Mucosa of descending colon (tissue), 3 donors: ENCODE data around the gene ADAM10. TPM values are rescaled to one million over a fixed set of nuclear protein-coding genes. Genes with fewer than 3 reads are reported as not detected.

Experiments
- ATAC-seq: fragments of 200-7000 bp; cut with Tn5 transposase; one replicate; pipeline ENCODE4 v1.9.1; 2020; ENCODE audit warnings: mild to moderate bottlenecking, moderate library complexity
- DNase-seq, 3 donors: peaks; one replicate each; pipeline ENCODE4 v3.0.0-alpha.2; 2020
- H3K36me3 ChIP-seq: fragments of 200-600 bp; one replicate; pipeline ENCODE4 v1.8.0; 2021; ENCODE audit warnings: low read depth, mild to moderate bottlenecking
- H3K4me1 ChIP-seq: fragments of 200-600 bp; one replicate; pipeline ENCODE4 v1.8.0; 2021; ENCODE audit warnings: low read depth, mild to moderate bottlenecking
- H3K4me3 ChIP-seq: fragments of 200-600 bp; one replicate; pipeline ENCODE4 v1.8.0; 2021; ENCODE audit warnings: mild to moderate bottlenecking
- H3K9me3 ChIP-seq: fragments of 200-600 bp; one replicate; pipeline ENCODE4 v1.8.0; 2021; ENCODE audit warnings: mild to moderate bottlenecking
- intact Hi-C, 2 donors: fragments of 100-400 bp; cut with DNase I in 1 of 2; cut with micrococcal nuclease in 1 of 2; formaldehyde crosslinking; loops; one replicate each; pipeline versions ENCODE4 v1.11.0 to v1.11.1; 2022; cut with DNase I, micrococcal nuclease
- total RNA-seq, 3 donors: library from RNA; stranded (reverse); fragmentation: NEBNext Ultra II Directional in 2 of 3; extraction: Animal tissue kit (Norgen Biotek cat#: 25700) in 2 of 3; gene quantifications; one replicate each; pipeline versions ENCODE4 v1.2.1 to v1.2.4, GENCODE V29; 2021 to 2023
- TF ChIP-seq, protein P1 (sequence below): fragments of 200-600 bp; IDR thresholded peaks from one replicate; pipeline ENCODE4 v1.8.0; 2022; ENCODE audit warnings: antibody characterized with exemption, mild to moderate bottlenecking
- donor health status: DM: no; HTN: no; CAD: no; lungs with moderate emphysema.
- donor health status: DM: no; HTN: no; CAD: no.
- donor health status: DM: no; HTN: yes; CAD: no.

The ADAM10 gene
- total RNA-seq, 3 donors from 2014 or later: 109 to 178 (median 143) TPM

DNA sequence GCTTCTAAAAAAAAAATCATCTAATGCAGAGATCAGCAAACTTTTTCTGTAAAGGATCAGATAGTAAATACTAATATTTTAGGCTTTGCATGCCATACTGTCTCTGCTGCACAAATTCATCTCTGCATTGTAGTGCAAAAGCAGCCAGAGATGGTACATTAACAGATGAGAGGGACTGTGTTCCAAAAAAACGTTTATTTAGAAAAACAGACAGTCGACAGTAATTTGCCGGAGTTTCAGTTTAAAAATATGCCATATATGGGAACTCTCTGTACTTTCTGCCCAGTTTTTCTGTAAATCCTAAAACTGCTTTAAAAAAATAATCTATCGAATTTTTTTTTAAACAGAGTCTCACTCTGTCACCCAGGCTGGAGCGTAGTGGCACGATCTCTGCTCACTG, 35.8 kb upstream of the ADAM10 start:
- DNase-seq (no peak), ATAC-seq (no peak)
- TF ChIP-seq, protein P1, sequence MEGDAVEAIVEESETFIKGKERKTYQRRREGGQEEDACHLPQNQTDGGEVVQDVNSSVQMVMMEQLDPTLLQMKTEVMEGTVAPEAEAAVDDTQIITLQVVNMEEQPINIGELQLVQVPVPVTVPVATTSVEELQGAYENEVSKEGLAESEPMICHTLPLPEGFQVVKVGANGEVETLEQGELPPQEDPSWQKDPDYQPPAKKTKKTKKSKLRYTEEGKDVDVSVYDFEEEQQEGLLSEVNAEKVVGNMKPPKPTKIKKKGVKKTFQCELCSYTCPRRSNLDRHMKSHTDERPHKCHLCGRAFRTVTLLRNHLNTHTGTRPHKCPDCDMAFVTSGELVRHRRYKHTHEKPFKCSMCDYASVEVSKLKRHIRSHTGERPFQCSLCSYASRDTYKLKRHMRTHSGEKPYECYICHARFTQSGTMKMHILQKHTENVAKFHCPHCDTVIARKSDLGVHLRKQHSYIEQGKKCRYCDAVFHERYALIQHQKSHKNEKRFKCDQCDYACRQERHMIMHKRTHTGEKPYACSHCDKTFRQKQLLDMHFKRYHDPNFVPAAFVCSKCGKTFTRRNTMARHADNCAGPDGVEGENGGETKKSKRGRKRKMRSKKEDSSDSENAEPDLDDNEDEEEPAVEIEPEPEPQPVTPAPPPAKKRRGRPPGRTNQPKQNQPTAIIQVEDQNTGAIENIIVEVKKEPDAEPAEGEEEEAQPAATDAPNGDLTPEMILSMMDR: no peak
- intact Hi-C loops: no loop called here
- Histone ChIP-seq H3K9me3 (no peaks in the 10 kb centered on the region), H3K36me3 (no peaks in the 10 kb centered on the region), H3K4me3 (no peak overlapping the region), H3K4me1 (no peaks in the 10 kb centered on the region)

DNA sequence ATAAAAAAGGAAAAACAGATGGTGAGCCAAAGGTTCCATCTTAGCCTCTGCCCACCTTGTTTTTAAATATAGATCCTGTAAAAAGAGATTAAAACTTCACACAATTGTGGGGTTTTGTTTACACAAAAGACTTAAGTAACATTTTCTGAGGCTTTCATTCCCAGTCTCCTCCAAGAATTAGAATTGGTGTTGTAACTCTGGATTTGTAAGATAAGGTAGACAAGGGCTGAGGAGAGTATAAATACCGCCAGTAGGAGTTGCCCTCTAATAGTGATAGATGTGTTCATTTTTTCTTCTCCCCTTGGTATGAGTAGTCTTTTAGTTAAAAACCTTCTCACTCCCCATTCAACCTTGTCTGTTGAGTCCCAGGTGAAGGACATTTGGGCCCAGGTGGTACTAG, 30.0 kb upstream of the ADAM10 start:
- Histone ChIP-seq H3K4me1 (peaks cover 4% of the 10 kb centered on the region), H3K36me3 (no peaks in the 10 kb centered on the region), H3K4me3 (no peak overlapping the region), H3K9me3 (no peaks in the 10 kb centered on the region)
- TF ChIP-seq, protein P1: no peak
- DNase-seq: no peak
- no peak for ATAC-seq
- intact Hi-C loops: no loop called here

DNA sequence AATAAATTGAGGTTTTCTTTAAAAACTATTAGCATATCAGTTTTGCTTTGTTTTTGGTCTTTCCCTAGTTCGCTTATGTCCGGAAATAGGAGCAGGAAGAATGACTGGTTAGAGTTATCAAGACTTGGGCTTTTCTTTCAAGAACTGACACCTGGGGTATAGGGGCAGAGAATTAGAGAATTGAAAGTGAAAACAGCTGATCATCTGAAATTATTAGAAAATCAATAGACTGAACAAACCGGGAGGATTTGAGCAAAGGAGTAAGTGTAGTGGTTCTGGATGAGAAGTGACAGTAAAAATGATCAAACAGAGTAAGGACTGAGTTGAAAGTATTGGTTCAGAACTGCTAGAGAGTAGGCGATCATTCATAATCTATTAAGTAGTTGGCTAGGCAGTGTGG, 27.6 kb upstream of the ADAM10 start:
- ATAC-seq (no peak), DNase-seq (no peak)
- H3K4me3 ChIP-seq: no peak overlapping the region
- H3K9me3 ChIP-seq: no peaks in the 10 kb centered on the region
- TF ChIP-seq, protein P1: no peak
- no peaks in the 10 kb centered on the region for H3K36me3 ChIP-seq
- intact Hi-C loops: no loop called here
- peaks cover 17% of the 10 kb centered on the region for H3K4me1 ChIP-seq

DNA sequence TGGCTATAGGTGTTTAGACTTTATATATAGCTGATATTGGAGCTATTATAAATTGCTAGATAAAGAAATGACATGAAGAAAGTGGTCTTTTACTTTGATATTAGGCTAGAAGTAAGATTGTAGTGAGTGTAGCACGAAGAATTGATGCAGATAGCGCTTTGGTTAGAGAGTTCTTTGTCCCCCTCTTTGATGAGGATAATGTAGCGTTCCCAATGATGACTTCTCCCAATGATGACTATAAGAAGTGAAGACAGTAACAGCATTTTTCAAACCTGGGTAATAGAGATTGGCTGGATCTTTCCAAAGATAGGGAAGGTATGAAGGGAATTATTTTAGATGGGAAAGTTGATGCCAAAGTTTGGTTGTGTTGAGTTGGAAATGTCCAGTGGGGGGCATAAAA, 25.9 kb upstream of the ADAM10 start:
- TF ChIP-seq, protein P1: no peak
- Histone ChIP-seq H3K36me3 (no peaks in the 10 kb centered on the region), H3K4me3 (no peak overlapping the region), H3K4me1 (peaks cover 17% of the 10 kb centered on the region), H3K9me3 (no peaks in the 10 kb centered on the region)
- ATAC-seq (no peak), DNase-seq (no peak)
- intact Hi-C loops: no loop called here

DNA sequence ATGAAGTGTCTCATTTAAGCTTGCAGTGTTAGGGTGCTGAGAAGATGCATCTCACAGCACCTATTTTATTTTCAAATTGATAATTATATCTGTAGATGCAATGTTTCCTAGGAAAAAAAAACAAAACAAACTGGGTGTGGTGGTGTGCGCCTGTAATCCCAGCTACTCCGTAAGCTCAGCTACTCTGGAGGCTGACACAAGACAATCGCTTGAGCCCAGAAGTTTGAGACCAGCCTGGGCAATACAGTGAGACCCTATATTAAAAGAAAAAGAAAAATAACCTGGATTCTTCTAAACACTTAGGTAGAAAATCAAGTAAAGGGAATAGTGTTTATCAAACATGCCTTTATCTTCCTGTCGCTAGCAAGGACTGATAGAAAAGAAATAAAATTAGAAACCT, 23.5 kb upstream of the ADAM10 start:
- H3K4me3 ChIP-seq: no peak overlapping the region
- intact Hi-C loops: no loop called here

More for the DNA sequence above, 23.5 kb upstream of the ADAM10 start:
- no peaks in the 10 kb centered on the region for H3K36me3 ChIP-seq
- peaks cover 24% of the 10 kb centered on the region for H3K4me1 ChIP-seq
- DNase-seq (no peak), ATAC-seq (no peak)
- TF ChIP-seq, protein P1: no peak
- H3K9me3 ChIP-seq: no peaks in the 10 kb centered on the region
